ENCODE results near the gene NANOS3. TPM values are rescaled to one million over a fixed set of nuclear protein-coding genes. Genes with fewer than 3 reads are reported as not detected.
A peak's percentile ranks its signal among the peaks of the same experiment; 100 is the strongest.

The NANOS3 gene
- total and polyA plus RNA-seq, 4 donors, result 1.0 to 2.5 TPM; not detected in 2

DNA sequence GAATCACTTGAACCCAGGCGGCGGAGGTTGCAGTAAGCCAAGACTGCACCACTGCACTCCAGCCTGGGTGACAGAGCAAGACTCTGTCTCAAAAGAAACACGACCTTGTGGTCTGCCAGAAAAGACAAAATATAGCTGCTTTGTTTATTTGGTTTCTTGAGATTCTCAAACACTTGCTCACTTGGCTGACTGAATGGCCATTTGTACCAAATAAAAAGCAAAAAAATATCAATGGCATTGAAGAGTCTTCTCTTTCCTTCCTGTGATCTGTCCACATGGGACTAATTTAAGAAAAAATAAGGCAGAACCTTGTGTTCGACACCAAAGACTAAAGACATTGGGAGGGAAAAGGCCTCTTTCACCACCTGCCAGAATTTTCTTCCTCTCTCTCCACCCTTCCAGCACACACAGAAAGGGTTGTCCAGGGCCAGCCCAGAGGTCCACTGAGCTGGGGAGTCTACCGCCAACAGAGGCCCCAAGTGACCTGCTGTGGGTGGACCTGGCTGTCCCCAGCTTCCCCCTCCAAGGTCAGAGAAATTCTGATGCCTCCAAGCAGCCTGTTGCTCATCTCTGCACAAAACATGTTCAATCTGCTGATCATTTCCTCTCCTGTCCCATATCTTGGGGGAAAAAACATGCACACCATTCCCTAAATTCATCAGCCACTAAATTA lies 23.1 kb downstream of the NANOS3 start:
- Histone ChIP-seq H3K27ac (ENCODE audit: low read depth in 1 of 2, low read length in 2 of 2) (no peak overlapping the region), H3K4me1 (ENCODE audit: control insufficient read depth in 1 of 2, insufficient read depth in 2 of 2, low read length in 2 of 2) (no peaks in the 10 kb centered on the region), H3K4me3 (ENCODE audit: low read length in 2 of 2) (no peak overlapping the region), H3K36me3 (ENCODE audit: control insufficient read depth in 1 of 2, insufficient read depth in 2 of 2, low read length in 1 of 2) (no peaks in the 10 kb centered on the region), H3K27me3 (ENCODE audit: control insufficient read depth in 1 of 2, insufficient read depth in 2 of 2, low read length in 1 of 2) (no peaks in the 10 kb centered on the region), H3K9me3 (ENCODE audit: control insufficient read depth, low read length) (no peaks in the 10 kb centered on the region)
- intact Hi-C loops (cut with DNase I), result no loop called here
- 70 to 75% methylated on average over 5 of the region's 5 CpGs for WGBS, 2 donors
- no peak for DNase-seq
- no peak for ATAC-seq (ENCODE audit: low FRiP score)

DNA sequence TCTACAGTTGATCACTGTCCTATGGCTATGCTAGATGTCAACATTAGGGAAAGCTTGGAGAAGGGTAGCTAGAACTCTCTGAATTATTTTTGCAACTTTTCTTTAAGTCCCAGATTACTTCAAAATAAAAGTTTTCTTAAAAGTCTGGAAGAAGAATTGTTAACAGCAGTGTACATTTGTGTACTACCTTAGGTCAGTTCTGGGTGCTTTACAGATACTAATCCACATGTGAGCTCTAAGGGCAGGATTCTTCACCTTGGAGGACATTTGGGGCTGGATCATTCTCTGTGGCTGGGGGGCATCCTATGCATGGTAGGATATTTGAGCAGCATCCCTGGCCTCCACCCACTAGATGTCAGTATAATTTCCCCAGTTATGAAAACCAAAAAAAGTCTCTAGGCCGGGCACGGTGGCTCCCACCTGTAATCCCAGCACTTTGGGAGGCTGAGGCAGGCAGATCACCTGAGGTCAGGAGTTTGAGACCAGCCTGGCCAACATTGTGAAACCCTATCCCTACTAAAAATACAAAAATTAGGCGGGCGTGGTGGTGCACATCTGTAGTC lies 26.1 kb downstream of the NANOS3 start:
- DNase-seq (no peak), ATAC-seq (ENCODE audit: low FRiP score) (no peak)
- Histone ChIP-seq H3K4me3 (ENCODE audit: low read length in 2 of 2) (no peak overlapping the region), H3K27ac (ENCODE audit: low read depth in 1 of 2, low read length in 2 of 2) (no peak overlapping the region), H3K36me3 (ENCODE audit: control insufficient read depth in 1 of 2, insufficient read depth in 2 of 2, low read length in 1 of 2) (no peaks in the 10 kb centered on the region), H3K4me1 (ENCODE audit: control insufficient read depth in 1 of 2, insufficient read depth in 2 of 2, low read length in 2 of 2) (no peaks in the 10 kb centered on the region), H3K9me3 (ENCODE audit: control insufficient read depth, low read length) (no peaks in the 10 kb centered on the region), H3K27me3 (ENCODE audit: control insufficient read depth in 1 of 2, insufficient read depth in 2 of 2, low read length in 1 of 2) (no peaks in the 10 kb centered on the region)
- WGBS, 2 donors, result 71 to 74% methylated on average over 4 of the region's 4 CpGs
- intact Hi-C loops (cut with DNase I), result no loop called here

DNA sequence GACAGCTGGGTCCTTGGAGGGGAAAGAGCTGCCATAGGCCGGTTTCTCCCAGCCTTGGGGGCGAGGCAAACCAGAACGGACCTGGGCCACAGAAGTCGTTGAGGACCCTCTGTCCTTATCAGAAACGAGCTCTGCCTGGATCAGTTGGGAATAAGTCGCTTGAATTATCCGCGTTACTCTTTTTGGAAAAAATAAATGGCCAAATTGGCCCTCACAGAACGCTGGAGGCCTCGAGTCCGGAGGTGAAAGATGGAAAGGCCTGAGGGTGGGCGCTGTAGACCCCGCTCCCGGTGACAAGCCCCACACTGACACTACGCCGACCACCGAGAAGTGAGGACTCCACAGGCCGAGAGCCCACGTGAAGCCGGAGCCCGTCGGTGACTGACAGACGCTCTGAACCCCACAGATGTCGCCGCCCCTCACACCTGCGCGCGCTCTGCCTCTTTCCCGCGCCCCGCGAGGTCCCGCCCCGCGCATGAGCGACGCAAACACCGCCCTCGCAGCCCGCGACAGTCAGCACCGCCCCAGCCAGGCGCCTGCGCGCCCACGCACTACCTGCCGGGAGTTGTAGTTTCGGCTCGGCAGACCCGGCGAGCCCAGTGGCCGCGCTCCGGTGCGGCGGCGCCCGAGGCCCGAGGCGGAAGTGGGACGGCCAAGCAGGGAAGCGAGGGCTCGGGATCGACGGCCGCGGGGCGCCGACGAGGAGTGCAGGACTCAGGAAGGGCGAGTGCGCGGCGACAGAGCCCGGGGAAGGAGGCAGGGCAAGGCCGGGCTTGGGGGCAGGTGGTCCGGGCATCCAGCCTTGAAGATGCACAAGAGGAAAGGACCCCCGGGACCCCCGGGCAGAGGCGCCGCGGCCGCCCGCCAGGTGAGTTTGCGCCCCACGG lies 28.9 kb downstream of the NANOS3 start, which contains the start of the genes BRME1 and CC2D1A:
TSS of gene BRME1 (minus strand) at position 484 of the 887 bp plus-strand sequence. CDS start 1,225 bp downstream, outside the sequence.
TSS of gene CC2D1A (plus strand) at position 568 of the 887 bp plus-strand sequence. CDS start at position 809, 241 bp downstream.
- no peaks in the 10 kb centered on the region for H3K27me3 ChIP-seq (ENCODE audit: control insufficient read depth in 1 of 2, insufficient read depth in 2 of 2, low read length in 1 of 2)
- no peaks in the 10 kb centered on the region for H3K36me3 ChIP-seq (ENCODE audit: control insufficient read depth in 1 of 2, insufficient read depth in 2 of 2, low read length in 1 of 2)
- ATAC-seq (ENCODE audit: low FRiP score) (peak; percentile 96), DNase-seq (peak; percentile 95 to 98)
- H3K27ac ChIP-seq (ENCODE audit: low read depth in 1 of 2, low read length in 2 of 2), result no peak within 1 kb of the TSS
- intact Hi-C loops (cut with DNase I), result loop anchor here in 1 of 2 donors (1.0 kb wide), 1 partner anchor 26 kb away; no protein-coding TSS in a partner anchor
- H3K9me3 ChIP-seq (ENCODE audit: control insufficient read depth, low read length), result no peaks in the 10 kb centered on the region
- no peaks in the 10 kb centered on the region for H3K4me1 ChIP-seq (ENCODE audit: control insufficient read depth in 1 of 2, insufficient read depth in 2 of 2, low read length in 2 of 2)
- WGBS, 2 donors, result 4% methylated on average over 61 to 86 of the region's 86 CpGs
- peak within 1 kb of the TSS; percentile 72 to 76 for H3K4me3 ChIP-seq (ENCODE audit: low read length in 2 of 2)

DNA sequence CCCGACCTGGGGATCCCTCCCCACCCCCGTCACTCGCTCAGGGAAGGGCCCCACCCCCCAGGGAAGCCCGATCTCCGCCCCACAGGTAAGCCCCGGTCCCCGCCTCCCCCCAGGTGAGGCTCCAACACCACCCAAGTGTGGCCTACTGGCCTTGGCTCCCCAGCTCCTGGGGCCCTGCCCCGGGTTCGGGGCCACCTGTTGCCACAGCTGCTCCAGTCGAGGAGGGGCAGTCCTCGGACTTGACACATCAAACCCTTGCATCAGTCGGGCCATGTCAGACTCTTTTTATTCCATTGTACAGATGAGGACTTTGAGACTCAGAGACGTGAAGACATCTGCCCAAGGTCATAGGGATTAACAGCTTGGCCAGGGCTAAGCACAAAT lies 29.6 kb downstream of the NANOS3 start:
- Histone ChIP-seq H3K4me3 (ENCODE audit: low read length in 2 of 2) (peak overlapping the region; percentile 72 to 76), H3K36me3 (ENCODE audit: control insufficient read depth in 1 of 2, insufficient read depth in 2 of 2, low read length in 1 of 2) (no peaks in the 10 kb centered on the region), H3K4me1 (ENCODE audit: control insufficient read depth in 1 of 2, insufficient read depth in 2 of 2, low read length in 2 of 2) (no peaks in the 10 kb centered on the region), H3K9me3 (ENCODE audit: control insufficient read depth, low read length) (no peaks in the 10 kb centered on the region), H3K27ac (ENCODE audit: low read depth in 1 of 2, low read length in 2 of 2) (no peak overlapping the region), H3K27me3 (ENCODE audit: control insufficient read depth in 1 of 2, insufficient read depth in 2 of 2, low read length in 1 of 2) (no peaks in the 10 kb centered on the region)
- intact Hi-C loops (cut with DNase I), result loop anchor here in 1 of 2 donors (1.0 kb wide), 1 partner anchor 26 kb away; no protein-coding TSS in a partner anchor
- peak; percentile 56 for ATAC-seq (ENCODE audit: low FRiP score)
- DNase-seq, result no peak
- 2% methylated on average over 6 to 13 of the region's 13 CpGs for WGBS, 2 donors

DNA sequence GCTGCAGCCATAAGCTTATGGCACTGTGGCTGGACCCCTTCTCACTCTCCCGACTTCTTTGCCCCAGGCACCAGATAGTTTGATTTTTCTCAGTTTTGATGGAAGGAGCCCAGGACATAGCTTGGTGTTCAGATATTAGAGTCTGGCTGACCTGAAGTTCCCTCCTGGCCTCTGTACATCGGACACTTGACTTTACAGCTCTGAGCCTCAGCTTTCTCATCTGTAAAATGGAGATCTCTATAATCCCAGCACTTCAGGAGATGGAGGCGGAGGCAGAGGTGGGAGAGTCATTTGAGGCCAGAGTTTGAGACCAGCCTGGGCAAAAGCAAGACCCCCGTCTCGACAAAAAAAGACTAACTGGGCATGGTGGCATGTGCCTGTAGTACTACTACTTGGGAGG lies 30.0 kb downstream of the NANOS3 start:
- WGBS, 2 donors, result 89 to 91% methylated on average over 5 of the region's 5 CpGs
- no peak overlapping the region for H3K27ac ChIP-seq (ENCODE audit: low read depth in 1 of 2, low read length in 2 of 2)
- ATAC-seq (ENCODE audit: low FRiP score) (no peak), DNase-seq (no peak)
- H3K27me3 ChIP-seq (ENCODE audit: control insufficient read depth in 1 of 2, insufficient read depth in 2 of 2, low read length in 1 of 2), result no peaks in the 10 kb centered on the region
- no peaks in the 10 kb centered on the region for H3K36me3 ChIP-seq (ENCODE audit: control insufficient read depth in 1 of 2, insufficient read depth in 2 of 2, low read length in 1 of 2)
- intact Hi-C loops (cut with DNase I), result loop anchor here in 1 of 2 donors (1.0 kb wide), 1 partner anchor 27 kb away; no protein-coding TSS in a partner anchor
- no peaks in the 10 kb centered on the region for H3K4me1 ChIP-seq (ENCODE audit: control insufficient read depth in 1 of 2, insufficient read depth in 2 of 2, low read length in 2 of 2)
- peak overlapping the region in 1 of 2 donors; percentile 72 for H3K4me3 ChIP-seq (ENCODE audit: low read length in 2 of 2)
- H3K9me3 ChIP-seq (ENCODE audit: control insufficient read depth, low read length), result no peaks in the 10 kb centered on the region

DNA sequence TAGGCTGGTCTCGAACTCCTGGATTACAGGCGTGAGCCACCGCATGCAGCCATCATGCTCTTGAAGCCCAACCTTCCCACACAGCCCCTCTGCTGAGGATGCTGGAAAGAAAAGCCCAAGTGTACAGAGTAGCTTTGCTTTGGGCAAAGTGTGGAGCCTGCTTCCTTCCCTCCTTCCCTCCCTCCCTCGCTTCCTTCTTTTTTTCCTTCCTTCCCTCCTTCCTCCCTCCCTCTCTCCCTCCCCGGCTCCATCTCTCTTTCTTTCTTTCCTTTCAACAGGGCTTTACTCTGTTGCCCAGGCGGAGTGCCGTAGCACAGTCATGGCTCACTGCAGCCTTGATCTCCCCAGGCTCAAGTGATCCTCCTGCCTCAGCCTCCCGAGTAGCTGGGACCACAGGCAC lies 31.7 kb downstream of the NANOS3 start:
- Histone ChIP-seq H3K4me1 (ENCODE audit: control insufficient read depth in 1 of 2, insufficient read depth in 2 of 2, low read length in 2 of 2) (no peaks in the 10 kb centered on the region), H3K27ac (ENCODE audit: low read depth in 1 of 2, low read length in 2 of 2) (no peak overlapping the region), H3K4me3 (ENCODE audit: low read length in 2 of 2) (no peak overlapping the region), H3K36me3 (ENCODE audit: control insufficient read depth in 1 of 2, insufficient read depth in 2 of 2, low read length in 1 of 2) (no peaks in the 10 kb centered on the region), H3K27me3 (ENCODE audit: control insufficient read depth in 1 of 2, insufficient read depth in 2 of 2, low read length in 1 of 2) (no peaks in the 10 kb centered on the region), H3K9me3 (ENCODE audit: control insufficient read depth, low read length) (no peaks in the 10 kb centered on the region)
- intact Hi-C loops (cut with DNase I), result no loop called here
- 86 to 91% methylated on average over 8 of the region's 8 CpGs for WGBS, 2 donors
- no peak for DNase-seq
- ATAC-seq (ENCODE audit: low FRiP score), result no peak

DNA sequence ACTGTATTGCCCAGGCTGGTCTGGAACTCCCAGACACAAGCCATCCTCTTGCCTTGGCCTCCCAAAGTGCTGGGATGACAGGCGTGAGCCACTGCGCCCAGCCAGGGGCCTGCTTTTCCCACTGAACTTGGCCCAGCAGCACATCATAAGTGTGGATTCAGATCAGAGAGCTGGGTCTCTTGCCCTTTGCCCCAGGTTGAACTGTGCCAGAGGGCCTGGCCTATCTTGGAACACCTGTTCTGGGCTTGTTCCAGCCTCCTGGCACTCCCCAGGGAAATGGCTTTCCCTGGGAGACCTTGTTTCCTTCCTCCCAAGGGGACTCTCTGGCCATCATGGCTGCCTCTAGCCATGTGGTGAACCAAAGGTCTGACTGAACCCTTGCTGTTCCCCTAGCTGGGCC lies 32.5 kb downstream of the NANOS3 start:
- Histone ChIP-seq H3K27me3 (ENCODE audit: control insufficient read depth in 1 of 2, insufficient read depth in 2 of 2, low read length in 1 of 2) (no peaks in the 10 kb centered on the region), H3K4me1 (ENCODE audit: control insufficient read depth in 1 of 2, insufficient read depth in 2 of 2, low read length in 2 of 2) (no peaks in the 10 kb centered on the region), H3K4me3 (ENCODE audit: low read length in 2 of 2) (no peak overlapping the region), H3K27ac (ENCODE audit: low read depth in 1 of 2, low read length in 2 of 2) (no peak overlapping the region), H3K36me3 (ENCODE audit: control insufficient read depth in 1 of 2, insufficient read depth in 2 of 2, low read length in 1 of 2) (no peaks in the 10 kb centered on the region), H3K9me3 (ENCODE audit: control insufficient read depth, low read length) (no peaks in the 10 kb centered on the region)
- intact Hi-C loops (cut with DNase I), result no loop called here
- WGBS, 2 donors, result 88 to 94% methylated on average over 2 of the region's 2 CpGs
- no peak for DNase-seq
- no peak for ATAC-seq (ENCODE audit: low FRiP score)

DNA sequence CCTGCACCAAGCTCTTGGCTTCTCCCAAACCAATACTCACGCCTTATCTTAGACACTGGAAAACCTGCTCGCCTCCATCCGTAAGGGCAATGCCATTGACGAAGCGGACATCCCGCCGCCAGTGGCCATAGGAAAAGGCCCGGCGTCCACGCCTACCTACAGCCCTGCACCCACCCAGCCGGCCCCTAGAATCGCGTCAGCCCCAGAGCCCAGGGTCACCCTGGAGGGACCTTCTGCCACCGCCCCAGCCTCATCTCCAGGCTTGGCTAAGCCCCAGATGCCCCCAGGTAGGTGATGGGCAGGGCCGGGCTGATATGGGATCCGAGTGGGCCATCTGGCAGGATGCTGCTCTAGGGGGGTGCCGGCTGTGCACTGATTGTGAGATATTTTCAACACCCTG lies 36.4 kb downstream of the NANOS3 start:
- no peaks in the 10 kb centered on the region for H3K27me3 ChIP-seq (ENCODE audit: control insufficient read depth in 1 of 2, insufficient read depth in 2 of 2, low read length in 1 of 2)
- no peak overlapping the region for H3K27ac ChIP-seq (ENCODE audit: low read depth in 1 of 2, low read length in 2 of 2)
- ATAC-seq (ENCODE audit: low FRiP score) (no peak), DNase-seq (no peak)
- H3K36me3 ChIP-seq (ENCODE audit: control insufficient read depth in 1 of 2, insufficient read depth in 2 of 2, low read length in 1 of 2), result no peaks in the 10 kb centered on the region
- H3K4me1 ChIP-seq (ENCODE audit: control insufficient read depth in 1 of 2, insufficient read depth in 2 of 2, low read length in 2 of 2), result no peaks in the 10 kb centered on the region
- 93 to 95% methylated on average over 17 of the region's 17 CpGs for WGBS, 2 donors
- H3K4me3 ChIP-seq (ENCODE audit: low read length in 2 of 2), result no peak overlapping the region
- H3K9me3 ChIP-seq (ENCODE audit: control insufficient read depth, low read length), result no peaks in the 10 kb centered on the region
- intact Hi-C loops (cut with DNase I), result no loop called here

Data from aorta (tissue), 5 donors.